ENCODE results near the gene FAM136A. TPM values are rescaled to one million over a fixed set of nuclear protein-coding genes. Genes with fewer than 3 reads are reported as not detected.

Gene FAM136A
- total and polyA plus RNA-seq, 2 of the 4 experiments (the other 2 are of a cell fraction): 19.9 to 28.1 TPM

DNA sequence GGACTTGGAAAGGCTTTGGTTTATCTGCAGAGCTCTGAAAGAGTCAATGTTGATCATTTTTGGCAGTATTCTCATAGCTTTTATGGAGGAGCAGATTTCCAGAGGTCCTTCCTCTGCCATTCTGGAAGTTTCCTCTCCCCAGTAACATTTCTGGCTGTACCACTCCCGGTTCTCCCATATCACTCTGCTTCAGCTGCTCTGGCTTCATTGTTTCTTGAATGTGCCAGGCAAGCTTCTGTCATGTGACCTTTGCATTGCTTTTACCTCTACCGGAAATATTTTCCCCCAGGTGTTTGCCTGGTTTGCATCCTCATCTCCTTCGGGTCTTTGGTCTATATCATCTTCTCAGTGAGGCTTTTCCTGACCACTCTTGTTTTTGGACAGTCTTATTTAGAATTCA, 31.5 kb downstream of the FAM136A start:
- H3K4me2 ChIP-seq (ENCODE audit: low read depth, low read length): no peak overlapping the region
- CTCF ChIA-PET: no interaction called here
- no peak overlapping the region for H4K5ac ChIP-seq (ENCODE audit: low read depth, low read length)

More for the DNA sequence above, 31.5 kb downstream of the FAM136A start:
- TF ChIP-seq RCOR1 (IDR thresholded peaks at IDR 0.05; ENCODE audit: insufficient replicate concordance, low read length) (no peak), FOS (IDR thresholded peaks at IDR 0.05; ENCODE audit: low read depth, low read length) (no peak), CHD1 (IDR thresholded peaks at IDR 0.05; ENCODE audit: low read depth, low read length) (no peak), RFX5 (IDR thresholded peaks at IDR 0.05; ENCODE audit: low read depth, low read length) (no peak), MAFK (IDR thresholded peaks at IDR 0.05; ENCODE audit: low read depth, low read length) (no peak), SMC3 (IDR thresholded peaks at IDR 0.05; ENCODE audit: low read depth, low read length) (no peak), BHLHE40 (IDR thresholded peaks at IDR 0.05; ENCODE audit: low read depth, low read length) (no peak), NFE2L2 (IDR thresholded peaks at IDR 0.05; ENCODE audit: low read depth, low read length) (no peak), CEBPB (IDR thresholded peaks at IDR 0.05; ENCODE audit: low read depth, low read length) (no peak), MXI1 (IDR thresholded peaks at IDR 0.05; ENCODE audit: borderline replicate concordance, low read depth, low read length) (no peak), RAD21 (IDR thresholded peaks at IDR 0.05; ENCODE audit: low read length) (no peak), MAZ (IDR thresholded peaks at IDR 0.05; ENCODE audit: borderline replicate concordance, low read depth, low read length) (no peak)
- TF ChIP-seq, protein P1, sequence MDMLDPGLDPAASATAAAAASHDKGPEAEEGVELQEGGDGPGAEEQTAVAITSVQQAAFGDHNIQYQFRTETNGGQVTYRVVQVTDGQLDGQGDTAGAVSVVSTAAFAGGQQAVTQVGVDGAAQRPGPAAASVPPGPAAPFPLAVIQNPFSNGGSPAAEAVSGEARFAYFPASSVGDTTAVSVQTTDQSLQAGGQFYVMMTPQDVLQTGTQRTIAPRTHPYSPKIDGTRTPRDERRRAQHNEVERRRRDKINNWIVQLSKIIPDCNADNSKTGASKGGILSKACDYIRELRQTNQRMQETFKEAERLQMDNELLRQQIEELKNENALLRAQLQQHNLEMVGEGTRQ (IDR thresholded peaks at IDR 0.05; ENCODE audit: low read depth, low read length): no peak
- TF ChIP-seq, protein P2, sequence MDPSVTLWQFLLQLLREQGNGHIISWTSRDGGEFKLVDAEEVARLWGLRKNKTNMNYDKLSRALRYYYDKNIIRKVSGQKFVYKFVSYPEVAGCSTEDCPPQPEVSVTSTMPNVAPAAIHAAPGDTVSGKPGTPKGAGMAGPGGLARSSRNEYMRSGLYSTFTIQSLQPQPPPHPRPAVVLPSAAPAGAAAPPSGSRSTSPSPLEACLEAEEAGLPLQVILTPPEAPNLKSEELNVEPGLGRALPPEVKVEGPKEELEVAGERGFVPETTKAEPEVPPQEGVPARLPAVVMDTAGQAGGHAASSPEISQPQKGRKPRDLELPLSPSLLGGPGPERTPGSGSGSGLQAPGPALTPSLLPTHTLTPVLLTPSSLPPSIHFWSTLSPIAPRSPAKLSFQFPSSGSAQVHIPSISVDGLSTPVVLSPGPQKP (IDR thresholded peaks at IDR 0.05; ENCODE audit: borderline replicate concordance, low read depth, low read length): no peak
- TF ChIP-seq, protein P3, sequence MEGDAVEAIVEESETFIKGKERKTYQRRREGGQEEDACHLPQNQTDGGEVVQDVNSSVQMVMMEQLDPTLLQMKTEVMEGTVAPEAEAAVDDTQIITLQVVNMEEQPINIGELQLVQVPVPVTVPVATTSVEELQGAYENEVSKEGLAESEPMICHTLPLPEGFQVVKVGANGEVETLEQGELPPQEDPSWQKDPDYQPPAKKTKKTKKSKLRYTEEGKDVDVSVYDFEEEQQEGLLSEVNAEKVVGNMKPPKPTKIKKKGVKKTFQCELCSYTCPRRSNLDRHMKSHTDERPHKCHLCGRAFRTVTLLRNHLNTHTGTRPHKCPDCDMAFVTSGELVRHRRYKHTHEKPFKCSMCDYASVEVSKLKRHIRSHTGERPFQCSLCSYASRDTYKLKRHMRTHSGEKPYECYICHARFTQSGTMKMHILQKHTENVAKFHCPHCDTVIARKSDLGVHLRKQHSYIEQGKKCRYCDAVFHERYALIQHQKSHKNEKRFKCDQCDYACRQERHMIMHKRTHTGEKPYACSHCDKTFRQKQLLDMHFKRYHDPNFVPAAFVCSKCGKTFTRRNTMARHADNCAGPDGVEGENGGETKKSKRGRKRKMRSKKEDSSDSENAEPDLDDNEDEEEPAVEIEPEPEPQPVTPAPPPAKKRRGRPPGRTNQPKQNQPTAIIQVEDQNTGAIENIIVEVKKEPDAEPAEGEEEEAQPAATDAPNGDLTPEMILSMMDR (conservative IDR thresholded peaks at IDR 0.05; ENCODE audit: low read depth, low read length): no peak
- Histone ChIP-seq H3K4me1 (ENCODE audit: control insufficient read depth, insufficient read depth, low read length) (no peaks in the 10 kb centered on the region), H2BK5ac (ENCODE audit: low read depth, low read length, poor library complexity, severe bottlenecking) (no peak overlapping the region), H2AK9ac (replicated peaks; ENCODE audit: low read depth, low read length, poor library complexity) (no peak overlapping the region), H3K23ac (ENCODE audit: low read depth, low read length) (no peak overlapping the region), H3K27me3 (ENCODE audit: control insufficient read depth, insufficient read depth, low read length) (no peaks in the 10 kb centered on the region), H3K79me1 (ENCODE audit: low read depth in 1 of 2, low read length in 2 of 2) (peaks cover 0 to 2% of the 10 kb centered on the region in 2 experiments; a peak in 2 of 4 replicates), H3K14ac (replicated peaks; ENCODE audit: low read depth, low read length) (no peak overlapping the region), H3K36me3 (ENCODE audit: control insufficient read depth, insufficient read depth, low read length) (peaks cover 19% of the 10 kb centered on the region), H3K9me1 (ENCODE audit: insufficient read depth, low read length) (no peaks in the 10 kb centered on the region), H3K18ac (ENCODE audit: low read depth, low read length) (no peak overlapping the region), H4K8ac (ENCODE audit: low read depth in 2 of 2, low read length in 2 of 2) (no peak overlapping the region), H3K4me3 (ENCODE audit: insufficient read depth, low read depth, low read length) (no peak overlapping the region), H2AK5ac (ENCODE audit: low read depth, low read length) (no peak overlapping the region), H2BK20ac (ENCODE audit: low read depth, low read length) (no peak overlapping the region), H3K9me3 (ENCODE audit: control insufficient read depth, insufficient read depth, low read length) (no peaks in the 10 kb centered on the region), H2AFZ (replicated peaks; ENCODE audit: low read length, poor library complexity) (no peak overlapping the region), H3K56ac (ENCODE audit: extremely low read depth, insufficient read depth, low read length) (no peak overlapping the region), H2BK120ac (ENCODE audit: low read depth, low read length) (no peak overlapping the region), H4K91ac (ENCODE audit: insufficient read depth, low read depth, low read length) (no peak overlapping the region), H2BK15ac (ENCODE audit: low read depth, low read length) (no peak overlapping the region), H3K4ac (ENCODE audit: low read depth, low read length) (no peak overlapping the region), H3K27ac (ENCODE audit: insufficient read depth, low read length) (no peak overlapping the region), H4K20me1 (ENCODE audit: insufficient read depth, low read length) (no peaks in the 10 kb centered on the region), H3K9ac (ENCODE audit: low read depth, low read length) (no peak overlapping the region)
- intact Hi-C loops (cut with micrococcal nuclease) (no loop called here), dilution Hi-C loops (cut with HindIII; ENCODE audit: low sequenced_read_pairs, unreplicated experiment) (no loop called here), in situ Hi-C loops (cut with MboI; ENCODE audit: low sequenced_read_pairs) (no loop called here)
- WGBS, 2 experiments (ENCODE audit: extremely low coverage in 2 of 2, insufficient read length in 1 of 2): 81% methylated on average over 2 of the region's 3 CpGs; no CpG with 5 or more reads in 1 of the 2 experiments
- ATAC-seq (ENCODE audit: low read depth) (no peak), DNase-seq (no peak)
- no TSS peak for BruUV-seq (replicated peaks)
- POLR2A ChIA-PET (ENCODE audit: unreplicated experiment): no interaction called here

Data from IMR-90 (cell line).